ENCODE data around the gene VWA3A.

- TF ChIP-seq PHF8 (conservative IDR thresholded peaks at IDR 0.05; ENCODE audit: low read depth, low read length) = no peak
- TF ChIP-seq GTF2F1 (IDR thresholded peaks at IDR 0.05; ENCODE audit: borderline replicate concordance, low read depth, low read length) = no peak
- TF ChIP-seq, protein P1, sequence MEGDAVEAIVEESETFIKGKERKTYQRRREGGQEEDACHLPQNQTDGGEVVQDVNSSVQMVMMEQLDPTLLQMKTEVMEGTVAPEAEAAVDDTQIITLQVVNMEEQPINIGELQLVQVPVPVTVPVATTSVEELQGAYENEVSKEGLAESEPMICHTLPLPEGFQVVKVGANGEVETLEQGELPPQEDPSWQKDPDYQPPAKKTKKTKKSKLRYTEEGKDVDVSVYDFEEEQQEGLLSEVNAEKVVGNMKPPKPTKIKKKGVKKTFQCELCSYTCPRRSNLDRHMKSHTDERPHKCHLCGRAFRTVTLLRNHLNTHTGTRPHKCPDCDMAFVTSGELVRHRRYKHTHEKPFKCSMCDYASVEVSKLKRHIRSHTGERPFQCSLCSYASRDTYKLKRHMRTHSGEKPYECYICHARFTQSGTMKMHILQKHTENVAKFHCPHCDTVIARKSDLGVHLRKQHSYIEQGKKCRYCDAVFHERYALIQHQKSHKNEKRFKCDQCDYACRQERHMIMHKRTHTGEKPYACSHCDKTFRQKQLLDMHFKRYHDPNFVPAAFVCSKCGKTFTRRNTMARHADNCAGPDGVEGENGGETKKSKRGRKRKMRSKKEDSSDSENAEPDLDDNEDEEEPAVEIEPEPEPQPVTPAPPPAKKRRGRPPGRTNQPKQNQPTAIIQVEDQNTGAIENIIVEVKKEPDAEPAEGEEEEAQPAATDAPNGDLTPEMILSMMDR (IDR thresholded peaks at IDR 0.05; ENCODE audit: control extremely low read depth in 1 of 3, insufficient read depth in 1 of 3, low read depth in 1 of 3, low read length in 3 of 3) = no peak
- no peak for TF ChIP-seq EZH2 (IDR thresholded peaks at IDR 0.05; ENCODE audit: low read depth, low read length, severe bottlenecking)
- no peak for TF ChIP-seq SIN3A (conservative IDR thresholded peaks at IDR 0.05 in 1 of 2, IDR thresholded peaks at IDR 0.05 in 1 of 2; ENCODE audit: low read depth in 1 of 2, low read length in 2 of 2)
- TF ChIP-seq GABPA (IDR thresholded peaks at IDR 0.05; ENCODE audit: borderline replicate concordance, insufficient read depth, low read length) = no peak
- no peak for TF ChIP-seq RAD21 (IDR thresholded peaks at IDR 0.05 in 1 of 2, conservative IDR thresholded peaks at IDR 0.05 in 1 of 2; ENCODE audit: low read depth in 2 of 2, low read length in 2 of 2)
- no peak for TF ChIP-seq TBP (IDR thresholded peaks at IDR 0.05; ENCODE audit: low read depth, low read length)
Measured at GRCh38 chr16:22181426-22181825, 89.1 kb downstream of the VWA3A start.

All from H1 (cell line).